GM21825 (cell line): ENCODE data around the gene USP6.
"Not testable (repeated sequence)": the region's sequence is repeated elsewhere in the genome, so short reads cannot be mapped to it uniquely, and the experiment has no call there.

ENCODE experiments used
- ATAC-seq: cut with Tn5 transposase; IDR thresholded peaks from one replicate; pipeline ENCODE4 v1.9.1; 2021; ENCODE audit warnings: mild to moderate bottlenecking, moderate library complexity; ENCODE audit not compliant: unreplicated experiment

The USP6 gene

DNA sequence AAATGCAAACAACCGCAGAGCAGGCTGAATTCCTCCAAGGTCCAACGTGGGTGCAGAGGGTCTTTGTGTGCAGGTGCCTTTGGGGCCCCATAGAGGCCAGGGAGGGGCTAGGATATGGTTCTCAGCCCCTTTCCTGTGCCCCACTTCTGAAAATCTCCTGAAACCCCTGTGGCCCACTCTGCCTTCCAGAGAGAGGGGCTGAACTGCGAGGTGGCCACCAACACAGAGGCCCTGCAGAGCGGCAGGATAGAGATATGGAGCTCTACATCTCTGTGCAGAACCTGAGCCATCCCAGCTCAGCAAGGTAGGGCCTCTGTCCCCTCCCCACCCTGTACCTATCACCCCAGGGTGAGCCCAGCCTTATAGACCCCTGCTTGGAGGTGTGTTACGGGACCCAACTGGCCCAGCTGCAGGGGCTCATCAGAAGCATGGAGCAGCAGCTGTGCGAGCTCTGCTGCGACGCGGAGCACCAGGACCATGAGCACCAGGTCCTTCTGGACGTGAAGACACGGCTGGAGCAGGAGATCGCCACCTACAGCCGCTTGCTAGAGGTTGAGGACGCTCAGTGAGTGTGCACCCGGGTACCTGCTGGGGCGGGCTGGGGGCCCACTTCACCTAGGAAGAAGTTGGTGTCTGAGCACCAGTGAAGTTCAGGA, 5.5 kb downstream of the USP6 start:
- no peak for ATAC-seq

DNA sequence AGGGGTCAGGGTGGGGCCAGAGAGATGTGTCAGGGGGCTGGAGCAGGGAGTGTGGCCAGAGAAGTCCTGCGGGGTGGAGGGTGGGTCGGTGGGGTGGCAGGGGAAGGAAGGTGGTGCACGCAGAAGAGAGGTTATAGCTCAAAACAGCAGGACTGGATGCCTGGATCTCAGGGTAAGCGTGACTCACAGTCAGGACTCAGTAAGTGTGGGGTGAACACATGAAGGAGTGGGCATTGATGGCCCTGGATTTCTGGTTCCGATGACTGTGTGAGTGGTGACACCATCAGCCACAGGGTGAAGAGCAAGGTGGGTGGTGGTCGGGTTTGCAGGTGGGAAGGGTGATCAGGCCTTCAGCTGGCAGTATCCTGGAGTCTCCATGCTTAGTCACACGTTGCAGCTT, 6.2 kb downstream of the USP6 start:
- not testable (repeated sequence) for ATAC-seq

DNA sequence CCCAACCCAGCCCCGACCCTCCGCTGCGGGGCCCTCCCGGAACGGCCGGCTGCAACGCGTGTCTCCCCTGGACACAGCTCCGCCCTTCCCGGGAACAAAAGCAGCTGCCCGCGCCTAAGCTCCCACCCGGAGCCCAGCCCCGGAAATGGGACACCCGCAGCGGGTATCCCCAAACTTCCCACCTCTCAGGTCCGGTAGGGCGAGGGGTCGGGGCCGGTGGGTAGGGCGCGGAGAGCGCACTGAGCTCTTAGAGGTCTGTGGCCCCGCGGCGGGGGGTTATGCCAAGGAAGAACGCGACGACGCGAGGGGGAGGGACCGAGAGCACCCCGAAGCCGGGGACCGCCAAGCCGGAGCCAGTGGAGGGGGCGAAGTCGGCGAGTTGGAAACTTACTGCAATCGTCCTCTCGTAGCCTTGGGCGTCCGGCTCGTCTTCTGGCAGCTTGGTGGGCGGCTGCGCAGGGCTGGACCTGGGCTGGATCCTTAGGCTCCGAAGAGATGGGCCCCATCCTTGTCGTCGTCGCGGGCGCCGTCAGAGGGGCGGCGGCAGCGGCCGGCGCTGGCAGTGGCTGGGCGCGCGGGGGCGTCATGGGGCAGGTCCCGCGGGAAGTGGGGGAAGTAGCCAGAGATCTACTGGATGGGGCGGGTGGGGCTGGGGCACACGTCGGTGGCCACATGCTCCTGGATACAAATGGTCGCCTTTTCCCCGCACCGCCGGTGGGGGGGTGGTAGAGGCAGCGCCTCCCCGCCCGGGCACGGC, 6.9 kb downstream of the USP6 start:
- no peak for ATAC-seq

DNA sequence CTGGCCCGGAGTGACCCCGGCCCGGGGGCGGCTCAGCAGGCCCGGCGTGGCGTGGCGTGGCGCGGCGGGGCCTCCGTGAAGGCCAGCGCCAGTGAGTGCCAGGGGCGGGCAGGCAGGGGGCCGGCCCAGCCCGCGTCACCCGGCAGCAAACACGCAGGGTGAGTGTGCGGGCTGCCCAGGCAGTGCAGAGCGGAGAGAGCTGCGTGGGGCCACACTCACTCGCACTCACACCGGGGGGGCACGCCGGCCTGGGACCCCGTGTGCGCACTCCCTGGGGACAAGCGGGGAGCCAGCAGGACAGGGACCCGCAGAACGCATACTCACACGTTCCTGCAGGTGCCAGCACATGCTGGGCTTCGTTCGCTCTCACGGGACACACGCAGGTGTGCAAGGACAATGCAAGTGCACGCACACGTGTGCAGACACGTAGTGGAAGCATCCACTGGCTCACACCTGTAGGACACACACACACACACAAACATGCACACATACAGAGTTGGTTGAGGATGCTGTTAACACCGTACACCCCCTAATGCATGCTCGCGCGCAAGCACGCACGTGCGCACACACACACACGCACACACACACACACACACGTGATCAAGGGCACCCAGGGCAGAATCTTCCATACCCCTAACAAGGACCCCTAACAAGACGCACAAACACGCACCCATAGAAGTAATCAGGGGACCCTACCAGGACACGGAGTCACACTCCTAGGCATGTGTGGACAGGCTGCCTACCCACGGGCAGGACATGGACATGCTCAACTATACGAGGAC, 7.7 kb downstream of the USP6 start:
- no peak for ATAC-seq

DNA sequence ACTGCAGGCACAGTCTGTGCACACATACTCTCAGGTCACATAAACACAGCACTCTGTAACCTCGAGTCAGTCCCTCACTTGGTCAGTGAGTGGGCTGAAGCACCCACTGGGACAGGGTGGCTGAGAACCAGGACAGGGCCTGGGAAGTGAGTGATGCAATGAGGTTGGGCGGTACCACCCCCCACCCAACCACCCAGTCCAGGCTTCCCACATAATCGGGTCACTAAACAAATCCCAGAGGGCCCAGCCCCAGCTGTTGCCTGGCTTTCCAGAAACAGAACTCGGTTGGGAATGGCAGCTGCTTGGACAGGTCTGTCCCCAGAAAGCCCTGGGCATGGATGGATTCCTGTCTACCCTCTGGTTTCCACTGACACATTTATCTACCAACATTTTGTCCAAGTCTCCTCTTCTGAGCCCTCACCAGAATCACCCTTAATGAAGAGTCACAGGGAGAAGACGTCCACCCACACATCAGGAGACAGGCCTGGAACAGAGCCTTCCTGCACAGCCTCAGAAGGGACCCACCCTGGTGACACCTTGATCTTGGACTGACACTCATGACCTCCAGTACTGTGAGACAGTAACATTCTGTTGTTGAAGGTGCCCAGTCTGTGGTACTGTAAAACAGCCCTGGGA, 8.4 kb downstream of the USP6 start:
- not testable (repeated sequence) for ATAC-seq

DNA sequence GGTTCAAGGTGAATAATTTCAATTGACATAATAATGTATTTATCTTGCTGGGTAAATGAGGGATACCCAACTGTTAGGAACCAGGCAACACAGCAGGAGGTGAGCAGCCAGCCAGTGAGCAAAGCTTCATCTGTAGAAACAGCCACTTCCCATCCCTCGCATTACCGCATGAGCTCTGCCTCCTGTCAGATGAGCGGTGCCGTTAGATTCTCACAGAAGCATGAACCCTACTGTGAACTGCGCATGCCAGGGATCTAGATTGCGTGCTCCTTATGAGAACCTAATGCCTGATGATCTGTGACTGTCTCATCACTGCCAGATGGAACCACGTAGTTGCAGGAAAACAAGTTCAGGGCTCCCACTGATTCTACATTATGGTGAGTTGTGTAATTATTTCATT, 9.1 kb downstream of the USP6 start:
- not testable (repeated sequence) for ATAC-seq

DNA sequence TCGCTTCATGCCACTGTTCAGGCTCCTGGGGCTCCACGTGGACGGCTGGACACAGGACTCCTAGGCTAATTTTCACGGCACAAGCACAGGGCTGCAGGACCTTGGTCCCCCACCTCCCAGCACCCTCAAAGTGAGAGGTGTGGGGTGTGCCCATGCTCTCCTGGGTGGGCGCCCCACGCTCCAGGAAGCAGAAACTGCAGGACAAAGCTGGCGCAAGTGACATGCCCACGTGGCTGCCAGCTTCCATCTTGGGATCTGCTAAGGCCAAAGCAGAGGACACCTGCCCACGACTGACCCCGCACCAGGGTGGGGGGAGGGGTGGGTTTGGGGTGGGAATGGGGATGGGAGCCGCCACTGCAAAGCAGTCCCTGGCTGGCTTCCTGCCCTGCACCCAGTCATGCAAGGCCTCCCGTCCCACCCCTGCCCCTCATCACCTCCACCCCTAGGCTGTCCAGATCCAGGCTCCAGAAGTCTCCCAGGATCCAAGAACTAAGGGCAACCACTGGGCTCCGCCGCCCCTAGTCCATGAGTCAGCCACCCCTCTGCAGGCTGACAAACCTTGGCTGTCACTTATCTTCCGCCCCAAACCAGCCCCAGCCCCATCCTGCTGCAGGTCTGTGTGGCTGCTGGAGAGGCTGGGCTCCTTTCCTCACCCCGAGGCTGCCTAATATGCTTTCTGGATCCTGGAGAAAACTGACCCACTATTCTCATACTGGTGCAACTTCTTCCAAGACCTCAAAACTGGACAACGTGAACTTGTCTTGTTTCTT, 11.1 kb downstream of the USP6 start:
- ATAC-seq, result no peak

DNA sequence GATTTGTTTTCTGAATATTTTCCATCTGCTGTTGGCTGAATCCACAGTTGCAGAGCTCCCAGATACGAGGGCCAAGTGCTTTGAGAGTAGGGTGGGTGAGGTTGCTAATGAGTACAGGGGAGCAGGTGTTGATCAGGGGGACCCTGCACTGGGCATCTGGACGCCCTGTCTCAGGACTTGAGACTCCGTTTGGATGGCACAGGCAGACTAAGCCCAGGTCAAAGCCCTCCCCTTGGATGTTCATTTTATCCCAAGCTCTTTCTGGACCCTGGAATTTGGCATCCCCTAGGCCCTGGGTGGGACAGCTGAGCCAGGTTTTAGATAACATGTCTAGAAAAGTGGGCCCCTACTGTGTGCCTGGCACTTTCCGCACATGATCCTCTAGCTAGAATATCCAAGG, 12.1 kb downstream of the USP6 start:
- ATAC-seq, result no peak

DNA sequence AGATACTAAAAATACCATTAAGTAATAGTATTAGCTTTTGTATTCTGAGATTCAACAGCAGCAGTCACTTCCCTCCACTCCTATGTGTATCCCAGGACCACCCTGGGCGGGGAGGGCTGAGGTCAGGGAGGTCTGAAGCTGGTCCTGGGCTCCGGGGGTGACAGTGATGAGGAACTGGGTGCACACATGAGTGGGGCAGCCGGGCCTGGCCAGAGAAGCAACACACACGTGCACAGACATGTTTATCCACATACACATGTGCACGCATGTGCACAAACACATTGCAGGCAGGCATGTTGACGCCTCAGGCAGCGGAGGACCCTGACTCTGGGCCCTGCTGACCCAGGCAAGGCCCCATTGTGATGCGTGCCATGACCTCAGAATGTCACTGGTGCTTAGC, 12.6 kb downstream of the USP6 start:
- not testable (repeated sequence) for ATAC-seq

DNA sequence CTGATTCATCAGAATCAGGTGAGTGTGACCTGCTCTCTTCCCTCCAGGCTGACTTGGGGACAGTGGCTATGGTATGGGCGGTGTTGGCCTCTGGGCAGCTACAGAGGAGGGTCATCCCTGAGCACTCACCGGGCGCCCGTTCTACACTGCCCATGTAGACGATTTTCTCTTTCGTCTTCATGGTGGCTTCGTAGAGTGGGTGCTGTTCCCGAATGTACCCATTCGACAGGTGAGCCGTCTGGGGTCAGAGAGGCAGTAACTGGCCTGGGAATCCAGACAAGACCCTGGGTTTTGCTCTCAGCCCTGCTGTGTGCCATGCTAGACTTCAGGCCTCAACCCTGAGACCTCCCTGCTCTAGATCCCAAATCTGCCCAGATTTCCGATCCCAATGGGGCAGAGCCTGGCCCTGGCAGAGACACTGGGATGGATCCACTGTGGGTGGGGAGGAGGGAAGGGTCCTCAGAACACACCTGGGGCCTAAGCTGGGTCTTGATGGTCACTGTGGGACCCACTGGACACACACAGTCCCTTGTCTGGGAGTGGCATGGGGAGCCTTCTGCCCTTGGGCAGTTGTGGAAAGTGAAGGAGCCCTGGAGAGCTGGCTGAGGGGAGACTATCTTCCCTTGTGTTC, 13.2 kb downstream of the USP6 start:
- no peak for ATAC-seq

DNA sequence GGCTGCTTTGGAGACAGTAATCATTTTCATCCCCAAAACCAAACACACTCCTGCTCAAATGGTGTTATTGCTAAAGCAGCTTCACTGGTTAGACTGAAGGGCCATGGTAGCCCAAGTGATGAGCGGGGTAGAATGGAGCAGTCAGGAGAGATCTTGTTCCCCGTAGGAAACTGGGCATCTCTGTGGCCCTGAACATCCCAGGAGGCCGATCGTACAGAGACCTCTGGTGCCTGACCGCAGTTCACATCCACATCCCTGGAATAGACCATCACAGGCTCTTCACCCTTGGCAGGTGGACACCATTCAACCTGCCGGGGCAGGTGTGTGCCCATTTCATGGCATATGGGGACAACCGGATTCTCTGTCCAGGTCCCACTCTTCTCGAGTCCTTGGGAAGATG, 13.9 kb downstream of the USP6 start:
- not testable (repeated sequence) for ATAC-seq

DNA sequence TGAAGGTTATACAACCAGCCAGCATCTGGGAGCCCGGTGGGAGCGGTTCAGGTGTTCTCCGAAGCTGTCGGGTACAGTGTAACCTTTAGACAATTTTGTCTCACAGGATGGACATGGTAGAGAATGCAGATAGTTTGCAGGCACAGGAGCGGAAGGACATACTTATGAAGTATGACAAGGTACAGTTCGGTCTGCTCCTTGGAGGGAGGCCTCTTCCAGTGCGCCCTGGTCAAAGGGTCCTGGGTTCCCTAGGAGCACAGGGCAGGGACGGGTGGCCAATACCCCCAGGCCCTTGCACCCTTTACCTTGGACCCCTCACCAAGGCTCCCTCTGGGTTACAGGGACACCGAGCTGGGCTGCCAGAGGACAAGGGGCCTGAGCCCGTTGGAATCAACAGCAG, 14.4 kb downstream of the USP6 start:
- ATAC-seq, result not testable (repeated sequence)

DNA sequence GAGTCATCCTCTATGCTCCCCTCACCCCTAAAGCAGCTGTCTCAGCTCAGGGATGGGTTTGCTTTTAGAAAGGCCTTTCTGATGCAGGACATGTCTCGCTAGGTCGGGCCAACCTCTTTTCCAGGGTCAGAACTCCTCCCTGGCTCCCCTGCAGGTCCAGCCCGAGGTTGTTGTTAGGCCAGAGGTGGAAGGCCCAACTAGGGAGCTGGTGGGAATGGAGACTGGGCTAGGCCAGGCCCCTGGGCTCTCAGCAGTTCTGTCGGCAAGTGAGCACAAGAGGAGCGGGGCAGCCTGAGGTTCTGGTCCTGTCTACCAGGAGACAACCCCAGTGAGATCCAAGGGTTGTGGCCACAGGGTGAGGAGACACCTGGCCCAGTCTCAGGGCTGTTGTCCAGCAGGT, 14.9 kb downstream of the USP6 start:
- not testable (repeated sequence) for ATAC-seq

DNA sequence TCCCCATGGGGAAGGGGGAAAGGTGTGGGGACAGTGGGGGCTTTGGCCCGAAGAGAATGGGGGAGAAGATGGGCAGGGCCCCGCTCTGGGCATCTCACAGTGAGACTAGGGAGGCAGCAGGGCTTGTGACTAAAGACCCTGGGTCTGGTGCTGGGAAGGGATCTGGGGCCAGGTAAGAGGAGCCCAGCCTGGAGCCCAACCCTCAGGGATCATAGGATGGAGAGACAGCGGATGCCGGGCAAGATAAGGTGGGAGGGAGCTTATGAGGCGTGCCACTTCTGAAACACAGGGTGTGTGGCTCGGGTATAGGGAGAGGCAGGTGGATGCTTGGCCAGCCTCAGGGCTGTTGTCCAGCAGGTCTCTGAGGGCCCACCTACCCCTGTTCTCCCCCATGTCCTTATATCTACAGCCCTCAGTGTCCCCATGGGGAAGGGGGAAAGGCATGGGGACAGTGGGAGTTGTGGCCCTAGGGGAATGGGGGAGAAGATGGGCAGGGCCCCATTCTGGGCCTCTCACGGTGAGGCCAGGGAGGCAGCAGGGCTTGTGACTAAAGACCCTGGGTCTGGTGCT, 15.4 kb downstream of the USP6 start:
- no peak for ATAC-seq

DNA sequence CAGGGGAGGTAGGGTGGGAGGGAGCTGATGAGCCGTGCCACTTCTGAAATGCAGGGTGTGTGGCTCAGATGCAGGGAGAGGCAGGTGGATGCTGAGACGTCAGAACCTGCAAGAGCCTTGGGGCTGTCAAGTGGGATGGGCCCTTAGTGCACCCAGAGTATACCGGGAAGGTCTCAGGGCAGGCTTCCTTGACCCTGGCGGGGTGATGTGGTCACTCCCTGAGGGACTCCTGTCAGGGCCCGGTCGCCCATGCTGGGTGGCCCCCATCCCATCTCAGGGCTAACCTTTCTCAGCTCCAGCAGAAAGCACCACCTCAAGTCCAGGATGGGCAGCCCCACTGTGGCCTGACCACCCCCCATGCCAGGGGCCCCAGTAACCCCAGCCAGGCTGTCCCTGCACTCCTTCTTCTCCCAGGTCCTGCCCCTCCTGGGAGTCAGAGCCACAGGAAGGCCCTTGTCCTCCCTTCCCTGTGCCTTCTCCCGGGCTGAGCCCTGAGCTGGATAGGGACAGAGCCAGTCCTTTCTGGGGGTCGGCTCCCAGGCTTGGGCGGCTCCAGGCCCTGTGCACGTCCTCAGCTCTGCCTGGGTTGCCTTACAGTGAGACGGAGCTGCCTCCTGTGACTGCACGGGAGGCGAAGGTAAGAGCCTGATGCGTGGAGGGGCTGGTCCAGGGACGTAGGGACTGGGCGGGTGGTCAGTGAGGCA, 16.1 kb downstream of the USP6 start:
- not testable (repeated sequence) for ATAC-seq

DNA sequence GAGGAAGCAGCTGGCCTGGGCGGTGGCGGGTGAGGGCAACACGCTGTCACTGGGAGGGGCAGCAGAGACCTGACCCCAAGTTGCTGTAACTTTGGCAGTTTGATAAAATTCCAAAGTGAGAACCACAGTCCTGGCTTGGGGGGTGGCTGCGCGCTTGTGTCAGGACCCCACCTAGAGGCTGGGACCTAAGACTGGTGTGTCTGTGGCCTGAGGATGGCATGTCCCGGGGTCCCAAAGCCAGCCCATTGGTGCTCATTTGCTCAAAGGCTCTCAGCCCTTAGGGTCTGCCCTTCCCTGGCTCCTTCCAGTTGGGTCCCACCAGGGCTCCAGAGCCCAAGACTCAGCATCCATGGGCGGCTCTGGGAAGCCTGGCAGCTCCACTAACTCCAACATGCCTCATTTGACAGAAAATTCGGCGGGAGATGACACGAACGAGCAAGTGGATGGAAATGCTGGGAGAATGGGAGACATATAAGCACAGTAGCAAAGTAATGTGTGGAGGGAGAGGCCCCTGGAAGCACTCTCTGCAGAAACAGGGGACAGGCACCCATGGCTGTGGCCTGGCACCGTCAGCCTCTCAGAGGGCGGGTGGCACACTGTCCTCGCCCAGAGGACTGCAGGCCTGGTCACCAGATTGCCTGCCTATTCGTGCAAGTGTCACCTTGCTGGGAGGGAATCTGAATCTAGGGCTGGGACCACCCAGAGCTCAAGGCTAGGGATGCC, 16.8 kb downstream of the USP6 start:
- not testable (repeated sequence) for ATAC-seq

DNA sequence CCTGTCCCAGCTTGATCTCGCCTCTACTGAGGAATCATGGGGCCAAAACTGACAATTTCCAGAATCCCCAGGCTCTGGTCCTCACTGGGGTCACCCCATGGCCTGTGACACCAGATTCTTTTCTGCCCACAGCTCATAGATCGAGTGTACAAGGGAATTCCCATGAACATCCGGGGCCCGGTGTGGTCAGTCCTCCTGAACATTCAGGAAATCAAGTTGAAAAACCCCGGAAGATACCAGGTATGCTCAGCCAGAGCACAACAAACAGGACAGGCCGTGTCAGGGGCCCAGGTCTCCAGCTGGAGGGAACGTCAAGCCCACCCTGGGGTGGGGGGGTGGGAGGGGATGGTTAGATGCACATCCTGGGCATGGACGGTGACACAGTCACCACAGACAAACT, 17.5 kb downstream of the USP6 start:
- ATAC-seq, result no peak

DNA sequence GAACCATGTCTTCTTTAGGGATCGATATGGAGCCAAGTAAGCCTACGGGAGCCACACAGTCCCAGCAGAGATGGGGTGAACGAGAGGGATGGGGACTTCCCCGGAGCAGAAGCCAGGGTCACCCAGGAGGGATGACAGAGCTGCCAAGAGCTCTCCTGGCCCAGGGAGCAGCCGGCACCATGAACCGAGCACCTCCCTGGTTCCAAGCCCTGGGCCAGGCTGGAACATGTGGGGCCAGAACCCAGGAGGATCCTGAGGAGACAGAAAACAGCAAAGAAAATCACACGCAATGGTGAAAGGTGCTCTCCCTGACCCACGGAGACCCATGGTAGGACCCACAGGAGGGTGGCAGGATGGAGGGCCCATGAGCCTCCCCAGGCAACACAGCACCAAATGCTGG, 18.1 kb downstream of the USP6 start:
- not testable (repeated sequence) for ATAC-seq
